Left ventricle myocardium inferior (tissue), 1 donor: Measurements from ENCODE around the gene FOXN1. TPM values are rescaled to one million over a fixed set of nuclear protein-coding genes. Genes with fewer than 3 reads are reported as not detected.
A peak's percentile ranks its signal among the peaks of the same experiment; 100 is the strongest.
"Not testable (repeated sequence)": the region's sequence is repeated elsewhere in the genome, so short reads cannot be mapped to it uniquely, and the experiment has no call there.

Source experiments
- DNase-seq: peaks from one replicate; pipeline ENCODE4 v3.0.0-alpha.2; 2020
- H3K27ac ChIP-seq: fragments of 200-600 bp; replicated peaks from 2 replicates; pipeline ENCODE4 v1.8.0; 2021
- H3K27me3 ChIP-seq: fragments of 200-600 bp; 2 replicates; pipeline ENCODE4 v1.8.0; 2021; ENCODE audit warnings: low read depth
- H3K36me3 ChIP-seq: fragments of 200-600 bp; 2 replicates; pipeline ENCODE4 v1.8.0; 2021
- H3K4me1 ChIP-seq: fragments of 200-600 bp; 2 replicates; pipeline ENCODE4 v1.8.0; 2021
- H3K4me3 ChIP-seq: fragments of 200-600 bp; 2 replicates; pipeline ENCODE4 v1.8.0; 2021; ENCODE audit warnings: mild to moderate bottlenecking, moderate library complexity
- H3K9me3 ChIP-seq: fragments of 200-600 bp; replicated peaks from 2 replicates; pipeline ENCODE4 v1.8.0; 2021
- intact Hi-C: fragments of 100-400 bp; cut with micrococcal nuclease; formaldehyde crosslinking; loops from one replicate; pipeline ENCODE4 v1.11.0; 2022
- total RNA-seq: library from RNA; stranded (reverse); fragmentation: NEBNext Ultra II Directional; extraction: Animal tissue kit (Norgen Biotek cat#: 25700); gene quantifications from one replicate; pipeline ENCODE4 v1.2.1, GENCODE V29; 2021
- TF ChIP-seq, protein P1 (sequence below): fragments of 200-600 bp; IDR thresholded peaks from 2 replicates; pipeline ENCODE4 v1.8.0; 2021; ENCODE audit warnings: antibody characterized with exemption, mild to moderate bottlenecking, borderline replicate concordance
- donor health status: DM: no; HTN: yes; CAD: no; lungs with severe emphysema.

Gene FOXN1
- total RNA-seq, 1 donor from 2014 or later, result not detected

DNA sequence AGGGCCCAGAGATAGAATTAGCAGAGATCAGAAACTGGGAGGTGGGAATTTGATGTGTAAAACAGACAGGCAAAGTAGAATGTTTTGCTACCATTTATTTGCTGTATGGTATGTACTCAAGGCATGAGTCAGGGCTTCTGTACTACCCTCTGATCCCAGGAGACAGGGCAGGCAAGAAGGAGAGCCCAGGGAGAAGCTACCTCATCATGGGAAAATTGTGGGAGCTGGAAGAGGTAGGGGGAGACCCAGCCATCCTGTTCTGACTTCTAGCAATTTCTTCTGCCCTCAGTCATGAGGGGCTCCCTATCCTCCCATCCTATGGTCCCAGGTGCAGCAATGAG, 66.9 kb downstream of the FOXN1 start:
- H3K4me1 ChIP-seq, result peaks cover 70% of the 10 kb centered on the region
- no peak overlapping the region for H3K27ac ChIP-seq
- H3K9me3 ChIP-seq, result no peaks in the 10 kb centered on the region
- H3K36me3 ChIP-seq, result peaks cover 11% of the 10 kb centered on the region
- intact Hi-C loops, result no loop called here
- no peak overlapping the region for H3K4me3 ChIP-seq
- TF ChIP-seq, protein P1, sequence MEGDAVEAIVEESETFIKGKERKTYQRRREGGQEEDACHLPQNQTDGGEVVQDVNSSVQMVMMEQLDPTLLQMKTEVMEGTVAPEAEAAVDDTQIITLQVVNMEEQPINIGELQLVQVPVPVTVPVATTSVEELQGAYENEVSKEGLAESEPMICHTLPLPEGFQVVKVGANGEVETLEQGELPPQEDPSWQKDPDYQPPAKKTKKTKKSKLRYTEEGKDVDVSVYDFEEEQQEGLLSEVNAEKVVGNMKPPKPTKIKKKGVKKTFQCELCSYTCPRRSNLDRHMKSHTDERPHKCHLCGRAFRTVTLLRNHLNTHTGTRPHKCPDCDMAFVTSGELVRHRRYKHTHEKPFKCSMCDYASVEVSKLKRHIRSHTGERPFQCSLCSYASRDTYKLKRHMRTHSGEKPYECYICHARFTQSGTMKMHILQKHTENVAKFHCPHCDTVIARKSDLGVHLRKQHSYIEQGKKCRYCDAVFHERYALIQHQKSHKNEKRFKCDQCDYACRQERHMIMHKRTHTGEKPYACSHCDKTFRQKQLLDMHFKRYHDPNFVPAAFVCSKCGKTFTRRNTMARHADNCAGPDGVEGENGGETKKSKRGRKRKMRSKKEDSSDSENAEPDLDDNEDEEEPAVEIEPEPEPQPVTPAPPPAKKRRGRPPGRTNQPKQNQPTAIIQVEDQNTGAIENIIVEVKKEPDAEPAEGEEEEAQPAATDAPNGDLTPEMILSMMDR, result no peak
- DNase-seq, result no peak
- no peaks in the 10 kb centered on the region for H3K27me3 ChIP-seq

DNA sequence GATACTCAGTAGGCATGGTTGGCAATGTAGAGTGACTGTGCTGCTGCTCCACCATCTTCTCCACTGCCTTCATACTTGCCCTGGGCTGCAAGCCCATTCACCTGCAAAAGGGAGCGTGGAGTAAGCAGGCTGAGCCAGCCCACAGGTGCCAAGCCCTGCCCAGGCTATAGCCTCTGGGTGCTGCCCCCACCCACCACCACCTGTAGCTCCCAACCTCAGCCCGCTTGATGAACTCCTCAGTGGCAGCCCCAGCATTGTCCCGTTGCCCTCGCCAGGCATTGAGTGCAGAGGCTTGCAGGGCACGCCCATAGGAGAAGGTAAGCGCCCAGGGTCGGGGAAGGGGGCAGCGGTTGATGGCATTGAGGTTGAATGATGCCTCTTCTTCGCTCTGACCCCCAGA, 67.4 kb downstream of the FOXN1 start:
- H3K4me1 ChIP-seq, result peaks cover 70% of the 10 kb centered on the region
- TF ChIP-seq, protein P1, result no peak
- DNase-seq, result no peak

DNA sequence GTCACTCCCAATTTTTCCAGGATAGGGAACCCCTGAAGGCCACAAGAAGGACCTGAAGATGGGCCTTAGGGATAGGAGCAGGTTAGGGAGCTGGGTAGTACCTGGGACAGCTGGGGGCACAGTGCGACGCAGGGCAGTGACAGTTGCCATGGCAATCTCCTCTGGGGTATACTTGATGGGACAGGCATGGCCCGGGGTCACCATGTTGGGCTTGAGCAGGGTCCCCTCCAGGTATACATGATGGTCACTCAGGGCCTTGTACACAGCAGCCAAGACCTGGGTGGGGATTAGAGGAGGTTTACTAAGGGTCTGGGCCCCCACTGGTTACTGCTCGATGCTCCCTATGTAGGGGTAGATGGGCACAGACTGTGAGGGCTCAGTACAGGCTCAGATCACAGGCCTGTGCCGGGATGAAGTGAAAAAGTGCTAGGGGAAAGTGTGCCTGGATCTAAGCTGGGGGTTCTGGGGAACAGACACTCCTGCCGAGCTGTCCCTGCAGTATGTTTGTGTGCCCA, 67.9 kb downstream of the FOXN1 start:
- TF ChIP-seq, protein P1, result no peak
- H3K4me3 ChIP-seq, result peak overlapping the region; percentile 56
- peak overlapping the region; percentile 78 for H3K27ac ChIP-seq
- H3K27me3 ChIP-seq, result no peaks in the 10 kb centered on the region
- intact Hi-C loops, result no loop called here
- peaks cover 70% of the 10 kb centered on the region for H3K4me1 ChIP-seq
- DNase-seq, result no peak
- H3K9me3 ChIP-seq, result no peaks in the 10 kb centered on the region
- H3K36me3 ChIP-seq, result peaks cover 11% of the 10 kb centered on the region

More for the DNA sequence above, 67.4 kb downstream of the FOXN1 start:
- Histone ChIP-seq H3K27me3 (no peaks in the 10 kb centered on the region), H3K27ac (no peak overlapping the region), H3K36me3 (peaks cover 11% of the 10 kb centered on the region), H3K9me3 (no peaks in the 10 kb centered on the region), H3K4me3 (no peak overlapping the region)
- intact Hi-C loops, result no loop called here

DNA sequence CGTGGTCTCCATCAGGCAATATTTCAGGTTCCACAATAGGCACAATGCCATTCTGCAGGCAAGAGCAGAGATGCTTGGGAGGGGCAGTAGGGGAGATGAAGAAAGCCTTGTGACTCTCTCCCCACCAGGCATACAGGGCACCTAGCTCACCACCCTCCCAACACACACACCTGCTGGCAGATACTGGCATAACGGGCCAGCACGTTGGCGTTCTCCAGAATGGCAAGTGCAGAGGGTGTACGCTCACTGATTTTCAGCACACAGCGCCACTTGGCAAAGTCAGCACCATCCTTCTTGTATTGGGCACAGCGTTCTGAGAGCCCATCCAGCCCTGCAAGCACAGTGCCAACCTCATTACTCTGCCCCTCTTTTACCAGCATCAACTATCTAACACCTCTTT, 68.4 kb downstream of the FOXN1 start:
- Histone ChIP-seq H3K4me3 (peak overlapping the region; percentile 56), H3K27ac (peak overlapping the region; percentile 78), H3K27me3 (no peaks in the 10 kb centered on the region), H3K4me1 (peaks cover 70% of the 10 kb centered on the region), H3K36me3 (peaks cover 11% of the 10 kb centered on the region), H3K9me3 (no peaks in the 10 kb centered on the region)
- TF ChIP-seq, protein P1, result peak; percentile 30
- DNase-seq, result no peak
- intact Hi-C loops, result no loop called here

DNA sequence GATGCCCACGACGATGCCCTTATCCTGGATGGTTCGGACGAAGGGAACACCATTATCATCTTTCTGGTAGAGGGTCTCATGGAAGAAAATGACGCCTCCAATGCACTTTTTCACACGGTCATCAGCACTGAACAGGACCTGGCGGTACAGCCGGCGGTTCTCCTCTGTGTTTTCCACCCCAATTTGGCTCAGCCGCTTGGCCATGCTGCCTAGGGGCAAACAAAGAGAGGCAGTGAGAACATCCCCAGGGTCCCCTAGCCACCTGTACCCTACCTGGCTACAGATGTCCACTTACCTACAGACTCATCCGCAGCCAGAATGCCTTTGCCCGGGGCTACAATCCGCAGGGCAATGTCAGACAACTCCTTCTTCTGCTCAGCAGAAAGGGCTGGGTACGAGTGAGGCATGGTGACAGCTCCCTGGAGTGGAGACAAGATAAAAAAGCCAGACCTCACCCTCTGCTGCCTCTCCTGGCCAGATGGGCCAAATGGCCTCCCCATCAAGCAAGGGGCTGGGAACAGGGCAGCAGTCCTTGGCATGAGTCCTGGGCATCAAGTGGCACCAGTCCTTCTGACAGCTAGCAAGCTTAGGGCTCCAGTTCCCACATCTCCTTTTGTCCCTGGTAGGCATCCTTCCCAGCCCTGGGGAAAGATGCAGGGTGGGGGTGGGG, 69.1 kb downstream of the FOXN1 start:
- intact Hi-C loops, result no loop called here
- TF ChIP-seq, protein P1, result peak; percentile 55
- Histone ChIP-seq H3K4me3 (peak overlapping the region; percentile 61), H3K36me3 (peaks cover 11% of the 10 kb centered on the region), H3K9me3 (no peaks in the 10 kb centered on the region), H3K4me1 (peaks cover 62% of the 10 kb centered on the region), H3K27me3 (no peaks in the 10 kb centered on the region), H3K27ac (peak overlapping the region; percentile 79)
- DNase-seq, result peak; percentile 81

DNA sequence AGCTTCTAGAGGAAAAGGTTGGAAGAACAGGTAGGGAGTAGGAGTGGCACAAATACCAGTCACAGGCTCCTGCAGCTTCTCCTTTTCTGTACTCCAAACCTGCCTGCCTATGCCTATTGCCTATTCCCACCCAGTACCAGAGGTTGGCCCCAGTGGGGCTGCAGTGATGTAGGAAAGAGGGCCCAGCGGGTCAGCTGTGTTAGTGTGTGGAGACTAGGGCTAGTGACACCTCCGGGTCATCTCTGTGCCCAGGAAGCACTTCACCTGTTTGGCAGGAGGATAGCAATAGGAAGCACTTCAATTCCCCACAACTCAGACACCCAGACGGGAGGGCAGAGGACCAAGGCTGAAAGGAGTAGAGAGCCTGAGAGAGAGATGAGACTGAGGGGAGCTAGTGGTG, 69.9 kb downstream of the FOXN1 start:
- Histone ChIP-seq H3K4me1 (peaks cover 55% of the 10 kb centered on the region), H3K4me3 (peak overlapping the region; percentile 61), H3K27ac (peak overlapping the region; percentile 79), H3K36me3 (peaks cover 11% of the 10 kb centered on the region)
- H3K27me3 ChIP-seq, H3K9me3 ChIP-seq, DNase-seq, intact Hi-C loops: not testable (repeated sequence)
